NK-92 (cell line): ENCODE measurements around the gene CS.

Experiments
- DNase-seq: peaks from one replicate; lab custom pipeline; 2025; ENCODE audit not compliant: unreplicated experiment; lab: John Stamatoyannopoulos, UW

Gene CS

GRCh38 chr12:56252649-56253048, 47.5 kb downstream of the CS start:
- DNase-seq: no peak

GRCh38 chr12:56248711-56249110, 51.4 kb downstream of the CS start:
- no peak for DNase-seq

GRCh38 chr12:56247923-56248322, 52.2 kb downstream of the CS start:
- no peak for DNase-seq

GRCh38 chr12:56244494-56244893, 55.6 kb downstream of the CS start:
- DNase-seq: no peak

GRCh38 chr12:56243731-56244181, 56.4 kb downstream of the CS start:
- DNase-seq: no peak

- no peak for DNase-seq
Measured at GRCh38 chr12:56242986-56243385, 57.1 kb downstream of the CS start.

- no peak for DNase-seq
Measured at GRCh38 chr12:56241424-56242303, 58.5 kb downstream of the CS start.

- DNase-seq: no peak
Measured at GRCh38 chr12:56237552-56237951, 62.6 kb downstream of the CS start.

- DNase-seq: no peak
Measured at GRCh38 chr12:56236985-56237384, 63.1 kb downstream of the CS start.

- no peak for DNase-seq
Measured at GRCh38 chr12:56236091-56236490, 64.0 kb downstream of the CS start.

GRCh38 chr12:56234746-56235436, 65.2 kb downstream of the CS start:
- DNase-seq: no peak

- no peak for DNase-seq
Measured at GRCh38 chr12:56231184-56231582, 68.9 kb downstream of the CS start.

- DNase-seq: no peak
Measured at GRCh38 chr12:56230432-56231183, 69.5 kb downstream of the CS start.

- no peak for DNase-seq
Measured at GRCh38 chr12:56229916-56230431, 70.2 kb downstream of the CS start, which contains the start of gene SLC39A5. SLC39A5 (plus strand) TSS chr12:56230051; CDS start chr12:56231275, 1,224 bp downstream.

GRCh38 chr12:56229082-56229481, 71.0 kb downstream of the CS start:
- no peak for DNase-seq

- DNase-seq: no peak
Measured at GRCh38 chr12:56224954-56225353, 75.2 kb downstream of the CS start.

- DNase-seq: no peak
Measured at GRCh38 chr12:56224102-56224701, 75.9 kb downstream of the CS start, which contains the start of gene NABP2. NABP2 (plus strand) TSS chr12:56224342; CDS start chr12:56224857, 515 bp downstream.

GRCh38 chr12:56223571-56224101, 76.5 kb downstream of the CS start:
- no peak for DNase-seq

GRCh38 chr12:56222531-56222895, 77.6 kb downstream of the CS start:
- DNase-seq: no peak

- peak; percentile 44 for DNase-seq
Measured at GRCh38 chr12:56221757-56222530, 78.2 kb downstream of the CS start, which contains the start of gene RNF41. RNF41 (minus strand) TSS chr12:56221922; CDS start chr12:56214047, 7,875 bp downstream.
